H9 (cell line): ENCODE data around the gene AKIRIN1. TPM values are rescaled to one million over a fixed set of nuclear protein-coding genes. Genes with fewer than 3 reads are reported as not detected.

Experiments used
- DNase-seq: peaks from one replicate; pipeline ENCODE4 v3.0.0-alpha.2; 2017
- H2AFZ ChIP-seq: one replicate; pipeline ENCODE4 v1.6.1; 2013; ENCODE audit warnings: mild to moderate bottlenecking, low read length, control low read depth, moderate library complexity
- H2AK5ac ChIP-seq: 2 replicates; pipeline ENCODE4 v1.6.1; 2013; ENCODE audit warnings: low read length, control low read depth, mixed read lengths; ENCODE audit not compliant: insufficient read length
- H2BK120ac ChIP-seq: one replicate; pipeline ENCODE4 v1.6.1; 2013; ENCODE audit warnings: low read depth, mild to moderate bottlenecking, low read length, control low read depth, inconsistent platforms; ENCODE audit not compliant: poor library complexity, severe bottlenecking
- H2BK12ac ChIP-seq: 2 replicates; pipeline ENCODE4 v1.6.1; 2013; ENCODE audit warnings: low read length, control low read depth, mixed read lengths, low read depth; ENCODE audit not compliant: insufficient read length
- H2BK15ac ChIP-seq: 2 replicates; pipeline ENCODE4 v1.6.1; 2013; ENCODE audit warnings: low read depth, low read length, control low read depth
- H2BK20ac ChIP-seq: one replicate; pipeline ENCODE4 v1.6.1; 2013; ENCODE audit warnings: low read depth, mild to moderate bottlenecking, low read length, control low read depth, inconsistent platforms; ENCODE audit not compliant: poor library complexity, severe bottlenecking
- H2BK5ac ChIP-seq: 2 replicates; pipeline ENCODE4 v1.6.1; 2013; ENCODE audit warnings: low read length, control low read depth, mixed read lengths; ENCODE audit not compliant: insufficient read length
- H3K14ac ChIP-seq: 2 replicates; pipeline ENCODE4 v1.6.1; 2013; ENCODE audit warnings: low read length, control low read depth; ENCODE audit not compliant: insufficient read depth
- H3K18ac ChIP-seq: 2 replicates; pipeline ENCODE4 v1.6.1; 2013; ENCODE audit warnings: low read depth, mild to moderate bottlenecking, mixed read lengths, low read length, control low read depth; ENCODE audit not compliant: insufficient read length
- H3K23ac ChIP-seq: 2 replicates; pipeline ENCODE4 v1.6.1; 2013; ENCODE audit warnings: low read length, control low read depth, mixed read lengths, low read depth; ENCODE audit not compliant: insufficient read length
- H3K23me2 ChIP-seq: 2 replicates; pipeline ENCODE4 v1.6.1; 2013; ENCODE audit warnings: low read depth, mild to moderate bottlenecking, mixed read lengths, low read length, control low read depth; ENCODE audit not compliant: insufficient read length, poor library complexity, severe bottlenecking
- H3K27ac ChIP-seq: 2 replicates; pipeline ENCODE4 v1.5.1; 2013; ENCODE audit warnings: low read length, control low read depth, mixed read lengths, low read depth; ENCODE audit not compliant: insufficient read length
- H3K27me3 ChIP-seq: 2 replicates; pipeline ENCODE4 v1.6.1; 2013; ENCODE audit warnings: low read length, control low read depth, inconsistent platforms; ENCODE audit not compliant: insufficient read depth
- H3K4ac ChIP-seq: 2 replicates; pipeline ENCODE4 v1.6.1; 2013; ENCODE audit warnings: low read depth, mild to moderate bottlenecking, control low read depth, inconsistent platforms, low read length, moderate library complexity
- H3K4me1 ChIP-seq: 2 replicates; pipeline ENCODE4 v1.6.1; 2013; ENCODE audit warnings: low read length, control low read depth, inconsistent platforms; ENCODE audit not compliant: insufficient read depth
- H3K4me2 ChIP-seq: 2 replicates; pipeline ENCODE4 v1.6.1; 2013; ENCODE audit warnings: low read length, control low read depth, mixed read lengths; ENCODE audit not compliant: insufficient read length, insufficient read depth
- H3K56ac ChIP-seq: 2 replicates; pipeline ENCODE4 v1.6.1; 2013; ENCODE audit warnings: low read depth, mild to moderate bottlenecking, mixed read lengths, low read length, control low read depth; ENCODE audit not compliant: insufficient read length
- H3K79me1 ChIP-seq: 2 replicates; pipeline ENCODE4 v1.6.1; 2013; ENCODE audit warnings: low read depth, mild to moderate bottlenecking, moderate library complexity, low read length, control low read depth, inconsistent platforms; ENCODE audit not compliant: insufficient read depth, poor library complexity, severe bottlenecking
- H3K79me2 ChIP-seq: 2 replicates; pipeline ENCODE4 v1.6.1; 2013; ENCODE audit warnings: low read length, control low read depth, inconsistent platforms; ENCODE audit not compliant: insufficient read depth
- H3K9ac ChIP-seq: 2 replicates; pipeline ENCODE4 v1.6.1; 2013; ENCODE audit warnings: low read length, control low read depth, mixed read lengths; ENCODE audit not compliant: insufficient read length; ENCODE audit errors: extremely low read depth
- H3K9me3 ChIP-seq: one replicate; pipeline ENCODE4 v1.6.1; 2013; ENCODE audit warnings: low read depth, low read length, inconsistent platforms; ENCODE audit not compliant: control insufficient read depth
- H3T11ph ChIP-seq: one replicate; pipeline ENCODE4 v1.6.1; 2013; ENCODE audit warnings: mild to moderate bottlenecking, low read length, control low read depth, inconsistent platforms
- H4K20me1 ChIP-seq: one replicate; pipeline ENCODE4 v1.6.1; 2013; ENCODE audit not compliant: control insufficient read depth, insufficient read length, insufficient read depth
- H4K5ac ChIP-seq: 2 replicates; pipeline ENCODE4 v1.6.1; 2013; ENCODE audit warnings: low read depth, mild to moderate bottlenecking, mixed read lengths, low read length, control low read depth; ENCODE audit not compliant: insufficient read length
- H4K8ac ChIP-seq: replicated peaks from 2 replicates; pipeline ENCODE4 v1.6.1; 2013; ENCODE audit warnings: low read length, control low read depth, mixed read lengths, low read depth; ENCODE audit not compliant: insufficient read length
- H4K91ac ChIP-seq: 2 replicates; pipeline ENCODE4 v1.6.1; 2013; ENCODE audit warnings: low read depth, mild to moderate bottlenecking, moderate library complexity, mixed read lengths, low read length, control low read depth; ENCODE audit not compliant: insufficient read length
- H3K27ac Mint-ChIP-seq, 3 experiments: 2 replicates in 2 of 3; 3 replicates in 1 of 3; pipeline ENCODE4 v1.8.0; 2020 to 2021; ENCODE audit warnings: mixed read lengths in 3 of 3, mild to moderate bottlenecking in 1 of 3, moderate library complexity in 1 of 3
- H3K27me3 Mint-ChIP-seq: 2 replicates; pipeline ENCODE4 v1.8.0; 2021; ENCODE audit warnings: low read depth, mild to moderate bottlenecking, moderate library complexity, mixed read lengths
- H3K36me3 Mint-ChIP-seq, 3 experiments: 2 replicates in 2 of 3; 3 replicates in 1 of 3; pipeline ENCODE4 v1.8.0; 2020 to 2021; ENCODE audit warnings: low read depth in 3 of 3, mixed read lengths in 3 of 3; ENCODE audit not compliant: insufficient read depth in 1 of 3
- H3K4me1 Mint-ChIP-seq, 2 experiments: 2 replicates each; pipeline ENCODE4 v1.8.0; 2020; ENCODE audit warnings: mixed read lengths in 2 of 2
- H3K4me3 Mint-ChIP-seq, 2 experiments: 2 replicates in 1 of 2; 3 replicates in 1 of 2; pipeline ENCODE4 v1.8.0; 2020 to 2021; ENCODE audit warnings: mild to moderate bottlenecking in 2 of 2, mixed read lengths in 2 of 2, moderate library complexity in 1 of 2
- H3K9me3 Mint-ChIP-seq, 2 experiments: 2 replicates in 1 of 2; 3 replicates in 1 of 2; pipeline ENCODE4 v1.8.0; 2020; ENCODE audit warnings: mild to moderate bottlenecking in 2 of 2, mixed read lengths in 2 of 2, moderate library complexity in 1 of 2
- WGBS: extraction: QIAGEN DNeasy Blood & Tissue Kit; methylation state at CpG from one replicate; pipeline ENCODE4 v1.1.7; 2013; ENCODE audit warnings: missing lambda C conversion rate, low lambda C conversion rate, mixed read lengths; ENCODE audit not compliant: insufficient read length; ENCODE audit errors: extremely low coverage; 5-methylcytosine and 5-hydroxymethylcytosine counted together
- total RNA-seq: library from RNA; stranded (reverse); gene quantifications from 2 replicates; pipeline ENCODE4 v1.2.1, GENCODE V29; 2021
- TF ChIP-seq, protein P1 (sequence below): fragments of 200-600 bp; sonication (generic); conservative IDR thresholded peaks from 3 replicates; pipeline ENCODE4 v1.8.0; 2021; ENCODE audit warnings: antibody characterized with exemption, mild to moderate bottlenecking

AKIRIN1 gene
- total RNA-seq, 1 experiment from 2014 or later = 237 TPM

- Histone ChIP-seq H3K9ac (no peak overlapping the region), H4K91ac (no peak overlapping the region)
- H3K36me3 Mint-ChIP-seq = peaks cover 63 to 96% (median 84%) of the 10 kb centered on the region in 3 experiments
Observed at GRCh38 chr1:39001516-39002421, 10.7 kb downstream of the AKIRIN1 start.

More at GRCh38 chr1:39001516-39002421, 10.7 kb downstream of the AKIRIN1 start:
- Histone ChIP-seq H3K9me3 (no peaks in the 10 kb centered on the region), H3K79me2 (peaks cover 9% of the 10 kb centered on the region; the same call in 1 of the 2 replicates), H4K5ac (no peak overlapping the region), H3K27ac (peak overlapping the region; percentile 59), H3K4me1 (peaks cover 4% of the 10 kb centered on the region; the same call in 1 of the 2 replicates), H4K8ac (no peak overlapping the region), H4K20me1 (no peaks in the 10 kb centered on the region), H2AFZ (no peak overlapping the region), H3K23ac (no peak overlapping the region), H3K56ac (no peak overlapping the region), H2BK5ac (no peak overlapping the region), H3K18ac (no peak overlapping the region), H2BK20ac (no peak overlapping the region), H3K23me2 (peaks cover 2% of the 10 kb centered on the region), H3K79me1 (no peaks in the 10 kb centered on the region), H3K27me3 (no peaks in the 10 kb centered on the region), H2BK12ac (no peak overlapping the region), H2BK120ac (no peak overlapping the region), H3T11ph (no peak overlapping the region), H2BK15ac (no peak overlapping the region), H3K14ac (no peak overlapping the region), H2AK5ac (peak overlapping the region; percentile 11), H3K4me2 (peak overlapping the region; percentile 6), H3K4ac (no peak overlapping the region)
- peak; percentile 70 for DNase-seq
- peaks cover 47 to 69% of the 10 kb centered on the region in 2 experiments for H3K4me1 Mint-ChIP-seq
- no CpG with 5 or more reads among the region's 5 CpGs for WGBS
- H3K27me3 Mint-ChIP-seq = no peaks in the 10 kb centered on the region; the same call in 1 of the 2 replicates
- TF ChIP-seq, protein P1, sequence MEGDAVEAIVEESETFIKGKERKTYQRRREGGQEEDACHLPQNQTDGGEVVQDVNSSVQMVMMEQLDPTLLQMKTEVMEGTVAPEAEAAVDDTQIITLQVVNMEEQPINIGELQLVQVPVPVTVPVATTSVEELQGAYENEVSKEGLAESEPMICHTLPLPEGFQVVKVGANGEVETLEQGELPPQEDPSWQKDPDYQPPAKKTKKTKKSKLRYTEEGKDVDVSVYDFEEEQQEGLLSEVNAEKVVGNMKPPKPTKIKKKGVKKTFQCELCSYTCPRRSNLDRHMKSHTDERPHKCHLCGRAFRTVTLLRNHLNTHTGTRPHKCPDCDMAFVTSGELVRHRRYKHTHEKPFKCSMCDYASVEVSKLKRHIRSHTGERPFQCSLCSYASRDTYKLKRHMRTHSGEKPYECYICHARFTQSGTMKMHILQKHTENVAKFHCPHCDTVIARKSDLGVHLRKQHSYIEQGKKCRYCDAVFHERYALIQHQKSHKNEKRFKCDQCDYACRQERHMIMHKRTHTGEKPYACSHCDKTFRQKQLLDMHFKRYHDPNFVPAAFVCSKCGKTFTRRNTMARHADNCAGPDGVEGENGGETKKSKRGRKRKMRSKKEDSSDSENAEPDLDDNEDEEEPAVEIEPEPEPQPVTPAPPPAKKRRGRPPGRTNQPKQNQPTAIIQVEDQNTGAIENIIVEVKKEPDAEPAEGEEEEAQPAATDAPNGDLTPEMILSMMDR = no peak
- peak overlapping the region; percentile 0 to 13; a peak in 3 of 5 replicates for H3K4me3 Mint-ChIP-seq
- no peaks in the 10 kb centered on the region for H3K9me3 Mint-ChIP-seq
- peak overlapping the region; percentile 40 to 94 (median 76) for H3K27ac Mint-ChIP-seq
